ENCODE results near the gene OR4E2.
"Not testable (repeated sequence)": the region's sequence is repeated elsewhere in the genome, so short reads cannot be mapped to it uniquely, and the experiment has no call there.

Gene OR4E2

DNA sequence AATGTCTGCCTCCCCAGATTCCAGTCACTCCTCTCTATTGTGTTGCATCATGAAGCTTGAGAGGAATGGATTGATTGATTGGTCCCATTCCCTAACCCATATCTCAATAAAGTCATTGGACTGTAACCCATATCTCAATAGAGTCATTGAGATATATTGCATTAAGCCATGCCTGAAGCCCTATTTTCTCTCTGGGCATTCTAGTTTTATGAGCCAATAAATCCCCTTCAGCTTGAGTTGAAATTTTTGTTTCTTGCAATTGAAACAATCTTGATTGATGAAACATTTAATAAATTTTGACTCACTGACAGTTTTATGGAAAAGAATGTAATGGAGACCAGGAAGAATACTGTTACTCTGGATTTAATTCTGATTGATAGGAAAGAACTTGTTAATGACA is 40.8 kb downstream of the OR4E2 start:
- DNase-seq (ENCODE audit: low read depth in 4 of 4, low spot score in 1 of 4), result no peak

DNA sequence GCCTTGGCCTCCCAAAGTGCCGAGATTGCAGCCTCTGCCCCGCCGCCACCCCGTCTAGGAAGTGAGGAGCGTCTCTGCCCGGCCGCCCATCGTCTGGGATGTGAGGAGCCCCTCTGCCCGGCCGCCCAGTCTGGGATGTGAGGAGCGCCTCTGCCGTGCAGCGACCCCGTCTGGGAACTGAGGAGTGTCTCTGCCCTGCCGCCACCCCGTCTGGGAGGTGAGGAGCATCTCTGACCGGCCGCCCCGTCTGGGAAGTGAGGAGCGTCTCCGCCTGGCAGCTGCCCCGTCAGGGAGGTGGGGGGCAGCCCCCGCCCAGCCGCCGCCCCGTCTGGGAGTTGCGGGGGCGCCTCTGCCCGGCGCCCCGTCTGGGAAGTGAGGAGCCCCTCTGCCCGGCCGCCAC is 44.0 kb downstream of the OR4E2 start:
- DNase-seq (ENCODE audit: low read depth in 4 of 4, low spot score in 1 of 4), result not testable (repeated sequence)

DNA sequence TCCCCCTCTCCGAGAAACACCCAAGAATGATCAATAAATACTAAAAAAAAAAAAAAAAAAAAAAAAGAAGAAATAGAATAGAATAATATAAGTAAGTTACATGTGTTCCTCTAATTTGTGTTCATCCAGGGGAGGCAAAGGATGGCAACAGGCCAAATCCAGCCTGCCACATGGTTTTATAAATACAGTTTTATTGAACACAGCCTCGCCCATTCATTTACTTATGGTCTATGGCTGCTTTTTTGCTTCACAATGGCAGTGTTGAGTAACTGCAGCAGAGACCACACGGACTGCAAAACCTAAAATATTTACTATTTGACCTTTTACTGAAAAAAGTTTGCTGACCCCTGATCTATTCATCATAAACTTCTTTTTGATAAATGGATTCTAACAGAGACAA is 44.9 kb downstream of the OR4E2 start:
- DNase-seq (ENCODE audit: low read depth in 4 of 4, low spot score in 1 of 4), result not testable (repeated sequence)

DNA sequence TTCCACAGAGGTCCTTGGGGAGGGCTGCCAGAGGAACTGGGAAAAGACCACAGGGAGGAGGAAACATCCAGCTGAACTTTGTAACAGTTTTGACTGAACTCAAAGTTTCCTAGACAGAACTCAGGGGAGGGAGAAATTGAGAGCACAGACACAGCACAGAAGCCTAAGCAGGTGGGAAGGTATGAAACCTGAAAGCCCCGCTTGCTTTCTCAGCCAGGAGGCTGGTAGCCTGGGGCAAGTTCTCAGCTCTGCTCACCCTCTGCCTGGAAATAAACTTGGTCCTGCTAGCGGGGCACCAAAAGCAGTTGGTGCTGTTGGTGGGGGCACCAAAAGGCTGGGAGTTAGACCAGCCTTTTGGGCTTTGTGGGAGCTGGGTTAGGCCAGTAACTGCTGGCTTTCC is 45.9 kb downstream of the OR4E2 start:
- DNase-seq (ENCODE audit: low read depth in 4 of 4, low spot score in 1 of 4), result no peak

DNA sequence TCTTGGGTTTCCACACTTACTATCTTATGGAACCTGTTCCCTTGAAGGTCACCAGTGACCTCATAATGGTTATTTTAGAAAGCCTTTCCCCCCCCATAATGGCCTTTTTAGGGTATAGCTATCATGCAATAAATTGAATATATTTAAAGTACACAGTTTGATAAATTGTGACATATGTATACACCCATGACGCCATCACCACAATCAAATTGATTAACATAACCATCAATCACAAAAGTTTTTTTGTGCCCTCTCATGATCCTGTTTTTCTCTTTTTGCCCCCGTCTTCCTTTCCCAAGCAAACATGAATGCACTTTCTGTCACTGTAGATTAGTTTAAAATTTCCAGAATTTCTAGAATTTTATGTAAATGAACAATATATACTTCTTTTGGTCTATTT is 48.7 kb downstream of the OR4E2 start:
- DNase-seq (ENCODE audit: low read depth in 4 of 4, low spot score in 1 of 4), result no peak

DNA sequence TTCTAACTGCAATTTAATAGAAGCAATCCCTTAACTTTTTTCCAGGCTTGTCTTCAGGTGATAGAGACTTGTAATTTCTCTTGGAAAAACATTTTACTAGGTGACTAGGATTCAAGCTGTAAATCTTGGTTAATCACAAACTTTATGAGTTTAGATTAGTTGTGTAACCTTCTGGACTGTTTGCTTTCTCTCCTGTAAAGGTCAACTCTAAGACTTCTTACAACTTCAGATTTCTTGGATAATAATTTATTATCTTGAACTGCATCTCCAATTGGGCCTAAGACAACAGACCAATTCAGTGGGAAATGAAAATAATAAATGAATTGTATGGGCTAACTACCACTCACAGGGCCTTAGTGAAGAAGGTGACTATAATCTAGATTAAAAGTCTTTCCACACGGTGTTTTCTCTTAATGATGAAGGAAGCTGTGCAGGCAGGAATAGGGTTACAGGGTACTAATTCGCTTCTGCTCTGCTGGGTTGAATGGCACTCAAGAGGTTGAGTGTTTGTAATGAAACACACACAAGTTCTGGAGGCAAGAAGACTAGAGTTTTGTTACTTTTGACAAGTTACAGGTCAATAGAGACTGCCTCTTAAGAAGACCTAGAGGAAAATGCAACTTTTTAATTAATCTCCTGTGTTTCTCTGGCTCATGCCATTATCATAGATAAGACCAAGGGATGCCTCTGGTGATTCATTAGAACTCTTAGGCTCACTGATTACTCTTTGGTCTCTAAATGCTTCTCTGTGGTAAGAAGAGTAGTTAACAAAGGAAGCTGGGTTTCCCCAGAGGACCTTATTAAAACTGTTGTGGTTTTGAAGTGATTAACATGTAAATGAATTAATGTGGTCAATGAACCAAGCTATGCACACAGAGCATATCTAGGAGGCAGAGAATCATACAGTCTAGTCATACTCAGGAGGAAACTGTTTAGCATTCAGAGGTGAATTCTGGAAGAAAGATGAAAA is 50.0 kb downstream of the OR4E2 start:
- no peak for DNase-seq (ENCODE audit: low read depth in 4 of 4, low spot score in 1 of 4)

DNA sequence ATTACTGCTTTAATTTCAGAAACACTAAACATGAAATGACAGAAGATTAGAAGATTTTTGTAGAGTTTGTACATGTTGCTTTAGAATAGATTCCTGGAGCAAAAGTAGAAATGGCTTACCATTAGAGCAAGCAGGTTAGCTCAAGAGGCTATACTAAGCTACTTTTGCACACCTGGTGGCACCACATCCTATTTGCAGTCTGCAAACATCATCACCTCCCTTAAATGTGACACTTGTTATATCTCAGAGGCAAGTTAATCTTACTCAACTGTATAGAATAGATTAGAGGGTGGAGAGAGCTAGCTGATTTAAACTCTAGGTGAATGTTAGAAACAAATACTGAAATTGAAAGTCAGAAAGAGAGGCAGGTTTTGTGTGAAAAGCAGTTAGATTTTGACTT is 50.7 kb downstream of the OR4E2 start:
- no peak for DNase-seq (ENCODE audit: low read depth in 4 of 4, low spot score in 1 of 4)

DNA sequence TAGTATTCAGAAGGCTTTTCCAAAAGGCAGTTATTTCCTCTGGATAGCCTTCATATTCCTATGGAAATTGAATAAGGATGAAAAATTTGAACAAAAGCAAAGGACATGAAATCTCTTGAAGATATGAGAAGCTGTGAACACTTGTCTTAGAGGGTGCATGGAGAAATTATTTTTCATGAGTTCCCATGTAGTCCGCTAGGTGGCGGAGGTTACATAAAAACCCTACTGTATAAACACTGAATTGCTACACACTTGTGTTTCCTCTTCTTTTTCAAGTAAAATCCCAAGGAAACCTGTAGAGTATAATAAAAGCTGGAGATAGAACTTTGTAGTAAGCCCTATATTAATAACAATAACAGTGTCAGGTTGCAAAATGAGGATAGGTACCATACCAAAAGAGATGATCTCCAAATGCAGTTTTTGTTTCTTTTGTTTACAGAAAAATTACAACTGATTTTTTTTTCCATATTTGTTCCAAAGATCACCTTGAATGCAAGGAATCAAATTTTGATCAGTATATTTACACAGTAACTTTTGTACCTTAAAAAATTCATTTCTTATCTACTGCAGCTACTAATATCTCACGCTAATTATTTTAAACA is 57.8 kb downstream of the OR4E2 start:
- DNase-seq (ENCODE audit: low read depth in 4 of 4, low spot score in 1 of 4), result no peak

DNA sequence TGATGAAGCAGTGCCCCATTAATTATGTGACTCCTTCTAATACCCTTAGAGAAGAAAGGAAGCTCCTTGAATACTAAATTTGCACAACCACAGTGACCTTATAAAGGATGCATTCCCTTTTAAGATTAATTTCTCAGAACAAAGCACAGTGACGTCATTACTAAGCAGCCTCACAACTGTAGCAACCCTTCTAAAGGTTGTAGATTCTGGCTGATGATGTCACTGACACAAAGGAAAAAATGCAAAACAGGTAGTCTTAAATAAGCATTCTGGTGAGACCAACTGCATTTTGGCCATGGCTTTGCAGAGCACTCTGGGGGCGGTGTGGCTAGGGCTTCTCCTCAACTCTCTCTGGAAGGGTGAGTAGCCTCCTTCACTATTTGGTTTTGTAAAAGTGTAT is 58.4 kb downstream of the OR4E2 start:
- DNase-seq (ENCODE audit: low read depth in 4 of 4, low spot score in 1 of 4), result no peak

DNA sequence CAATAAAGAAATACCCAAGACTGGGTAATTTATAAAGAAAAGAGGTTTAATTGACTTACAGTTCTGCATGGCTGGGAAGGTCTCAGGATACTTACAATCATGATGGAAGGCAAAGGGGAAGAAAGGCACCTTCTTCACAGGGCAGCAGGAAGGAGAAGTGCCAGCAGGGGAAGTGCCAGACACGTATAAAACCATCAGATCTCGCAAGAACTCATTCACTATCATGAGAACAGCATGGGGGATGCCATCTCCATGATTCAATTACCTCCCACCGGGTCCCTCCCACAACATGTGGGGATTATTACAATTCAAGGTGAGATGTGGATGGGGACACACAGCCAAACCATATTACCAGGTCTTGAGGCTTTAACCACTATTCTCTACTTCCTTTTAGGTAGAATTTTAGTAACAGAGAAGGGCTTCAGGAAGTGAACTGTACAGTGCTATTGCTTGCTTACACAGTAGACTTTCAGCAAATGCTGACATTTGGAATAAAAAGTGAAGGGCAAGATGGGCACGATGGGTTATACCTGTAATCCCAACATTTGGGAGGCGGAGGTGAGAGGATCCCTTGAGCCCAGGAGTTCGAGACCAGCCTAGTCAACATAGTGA is 60.8 kb downstream of the OR4E2 start:
- DNase-seq (ENCODE audit: low read depth in 4 of 4, low spot score in 1 of 4), result no peak
